ENCODE measurements around the gene NAV3.

DNA sequence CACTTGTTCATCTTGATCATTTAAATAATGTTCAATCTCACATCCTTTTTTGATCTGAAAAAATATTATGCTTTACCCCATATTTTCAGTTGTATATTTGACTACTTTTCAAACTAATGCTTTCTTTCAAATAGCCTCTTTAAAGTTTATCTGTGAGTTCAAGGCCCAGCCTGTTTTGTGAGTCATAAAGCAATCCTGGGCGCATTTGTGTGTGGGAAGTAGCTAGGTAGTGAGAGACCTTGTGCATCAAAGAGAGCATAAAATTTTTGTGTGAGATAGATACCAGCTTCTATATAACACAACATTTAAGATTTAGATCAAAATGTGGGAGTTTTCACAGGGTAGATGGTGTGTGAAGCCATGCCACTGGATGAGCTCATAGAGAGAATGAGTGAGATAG is 405.6 kb downstream of the NAV3 start:
- no peak for TF ChIP-seq EP300 (IDR thresholded peaks at IDR 0.05)
- TF ChIP-seq, protein P1, sequence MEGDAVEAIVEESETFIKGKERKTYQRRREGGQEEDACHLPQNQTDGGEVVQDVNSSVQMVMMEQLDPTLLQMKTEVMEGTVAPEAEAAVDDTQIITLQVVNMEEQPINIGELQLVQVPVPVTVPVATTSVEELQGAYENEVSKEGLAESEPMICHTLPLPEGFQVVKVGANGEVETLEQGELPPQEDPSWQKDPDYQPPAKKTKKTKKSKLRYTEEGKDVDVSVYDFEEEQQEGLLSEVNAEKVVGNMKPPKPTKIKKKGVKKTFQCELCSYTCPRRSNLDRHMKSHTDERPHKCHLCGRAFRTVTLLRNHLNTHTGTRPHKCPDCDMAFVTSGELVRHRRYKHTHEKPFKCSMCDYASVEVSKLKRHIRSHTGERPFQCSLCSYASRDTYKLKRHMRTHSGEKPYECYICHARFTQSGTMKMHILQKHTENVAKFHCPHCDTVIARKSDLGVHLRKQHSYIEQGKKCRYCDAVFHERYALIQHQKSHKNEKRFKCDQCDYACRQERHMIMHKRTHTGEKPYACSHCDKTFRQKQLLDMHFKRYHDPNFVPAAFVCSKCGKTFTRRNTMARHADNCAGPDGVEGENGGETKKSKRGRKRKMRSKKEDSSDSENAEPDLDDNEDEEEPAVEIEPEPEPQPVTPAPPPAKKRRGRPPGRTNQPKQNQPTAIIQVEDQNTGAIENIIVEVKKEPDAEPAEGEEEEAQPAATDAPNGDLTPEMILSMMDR (IDR thresholded peaks at IDR 0.05), result no peak
- no peak for TF ChIP-seq POLR2A (IDR thresholded peaks at IDR 0.05)

Measured in gastroesophageal sphincter (tissue), 3 donors.